H9 (cell line): ENCODE results near the gene ABR. TPM values are rescaled to one million over a fixed set of nuclear protein-coding genes. Genes with fewer than 3 reads are reported as not detected.

Source experiments
- DNase-seq: peaks from one replicate; pipeline ENCODE4 v3.0.0-alpha.2; 2017
- H2AFZ ChIP-seq: one replicate; pipeline ENCODE4 v1.6.1; 2013; ENCODE audit warnings: mild to moderate bottlenecking, low read length, control low read depth, moderate library complexity
- H2AK5ac ChIP-seq: 2 replicates; pipeline ENCODE4 v1.6.1; 2013; ENCODE audit warnings: low read length, control low read depth, mixed read lengths; ENCODE audit not compliant: insufficient read length
- H2BK120ac ChIP-seq: one replicate; pipeline ENCODE4 v1.6.1; 2013; ENCODE audit warnings: low read depth, mild to moderate bottlenecking, low read length, control low read depth, inconsistent platforms; ENCODE audit not compliant: poor library complexity, severe bottlenecking
- H2BK12ac ChIP-seq: 2 replicates; pipeline ENCODE4 v1.6.1; 2013; ENCODE audit warnings: low read length, control low read depth, mixed read lengths, low read depth; ENCODE audit not compliant: insufficient read length
- H2BK15ac ChIP-seq: 2 replicates; pipeline ENCODE4 v1.6.1; 2013; ENCODE audit warnings: low read depth, low read length, control low read depth
- H2BK20ac ChIP-seq: one replicate; pipeline ENCODE4 v1.6.1; 2013; ENCODE audit warnings: low read depth, mild to moderate bottlenecking, low read length, control low read depth, inconsistent platforms; ENCODE audit not compliant: poor library complexity, severe bottlenecking
- H2BK5ac ChIP-seq: 2 replicates; pipeline ENCODE4 v1.6.1; 2013; ENCODE audit warnings: low read length, control low read depth, mixed read lengths; ENCODE audit not compliant: insufficient read length
- H3K14ac ChIP-seq: 2 replicates; pipeline ENCODE4 v1.6.1; 2013; ENCODE audit warnings: low read length, control low read depth; ENCODE audit not compliant: insufficient read depth
- H3K18ac ChIP-seq: 2 replicates; pipeline ENCODE4 v1.6.1; 2013; ENCODE audit warnings: low read depth, mild to moderate bottlenecking, mixed read lengths, low read length, control low read depth; ENCODE audit not compliant: insufficient read length
- H3K23ac ChIP-seq: 2 replicates; pipeline ENCODE4 v1.6.1; 2013; ENCODE audit warnings: low read length, control low read depth, mixed read lengths, low read depth; ENCODE audit not compliant: insufficient read length
- H3K23me2 ChIP-seq: 2 replicates; pipeline ENCODE4 v1.6.1; 2013; ENCODE audit warnings: low read depth, mild to moderate bottlenecking, mixed read lengths, low read length, control low read depth; ENCODE audit not compliant: insufficient read length, poor library complexity, severe bottlenecking
- H3K27ac ChIP-seq: 2 replicates; pipeline ENCODE4 v1.5.1; 2013; ENCODE audit warnings: low read length, control low read depth, mixed read lengths, low read depth; ENCODE audit not compliant: insufficient read length
- H3K27me3 ChIP-seq: 2 replicates; pipeline ENCODE4 v1.6.1; 2013; ENCODE audit warnings: low read length, control low read depth, inconsistent platforms; ENCODE audit not compliant: insufficient read depth
- H3K4ac ChIP-seq: 2 replicates; pipeline ENCODE4 v1.6.1; 2013; ENCODE audit warnings: low read depth, mild to moderate bottlenecking, control low read depth, inconsistent platforms, low read length, moderate library complexity
- H3K4me1 ChIP-seq: 2 replicates; pipeline ENCODE4 v1.6.1; 2013; ENCODE audit warnings: low read length, control low read depth, inconsistent platforms; ENCODE audit not compliant: insufficient read depth
- H3K4me2 ChIP-seq: 2 replicates; pipeline ENCODE4 v1.6.1; 2013; ENCODE audit warnings: low read length, control low read depth, mixed read lengths; ENCODE audit not compliant: insufficient read length, insufficient read depth
- H3K56ac ChIP-seq: 2 replicates; pipeline ENCODE4 v1.6.1; 2013; ENCODE audit warnings: low read depth, mild to moderate bottlenecking, mixed read lengths, low read length, control low read depth; ENCODE audit not compliant: insufficient read length
- H3K79me1 ChIP-seq: 2 replicates; pipeline ENCODE4 v1.6.1; 2013; ENCODE audit warnings: low read depth, mild to moderate bottlenecking, moderate library complexity, low read length, control low read depth, inconsistent platforms; ENCODE audit not compliant: insufficient read depth, poor library complexity, severe bottlenecking
- H3K79me2 ChIP-seq: 2 replicates; pipeline ENCODE4 v1.6.1; 2013; ENCODE audit warnings: low read length, control low read depth, inconsistent platforms; ENCODE audit not compliant: insufficient read depth
- H3K9ac ChIP-seq: 2 replicates; pipeline ENCODE4 v1.6.1; 2013; ENCODE audit warnings: low read length, control low read depth, mixed read lengths; ENCODE audit not compliant: insufficient read length; ENCODE audit errors: extremely low read depth
- H3K9me3 ChIP-seq: one replicate; pipeline ENCODE4 v1.6.1; 2013; ENCODE audit warnings: low read depth, low read length, inconsistent platforms; ENCODE audit not compliant: control insufficient read depth
- H3T11ph ChIP-seq: one replicate; pipeline ENCODE4 v1.6.1; 2013; ENCODE audit warnings: mild to moderate bottlenecking, low read length, control low read depth, inconsistent platforms
- H4K20me1 ChIP-seq: one replicate; pipeline ENCODE4 v1.6.1; 2013; ENCODE audit not compliant: control insufficient read depth, insufficient read length, insufficient read depth
- H4K5ac ChIP-seq: 2 replicates; pipeline ENCODE4 v1.6.1; 2013; ENCODE audit warnings: low read depth, mild to moderate bottlenecking, mixed read lengths, low read length, control low read depth; ENCODE audit not compliant: insufficient read length
- H4K8ac ChIP-seq: replicated peaks from 2 replicates; pipeline ENCODE4 v1.6.1; 2013; ENCODE audit warnings: low read length, control low read depth, mixed read lengths, low read depth; ENCODE audit not compliant: insufficient read length
- H4K91ac ChIP-seq: 2 replicates; pipeline ENCODE4 v1.6.1; 2013; ENCODE audit warnings: low read depth, mild to moderate bottlenecking, moderate library complexity, mixed read lengths, low read length, control low read depth; ENCODE audit not compliant: insufficient read length
- H3K27ac Mint-ChIP-seq, 3 experiments: 2 replicates in 2 of 3; 3 replicates in 1 of 3; pipeline ENCODE4 v1.8.0; 2020 to 2021; ENCODE audit warnings: mixed read lengths in 3 of 3, mild to moderate bottlenecking in 1 of 3, moderate library complexity in 1 of 3
- H3K27me3 Mint-ChIP-seq: 2 replicates; pipeline ENCODE4 v1.8.0; 2021; ENCODE audit warnings: low read depth, mild to moderate bottlenecking, moderate library complexity, mixed read lengths
- H3K36me3 Mint-ChIP-seq, 3 experiments: 2 replicates in 2 of 3; 3 replicates in 1 of 3; pipeline ENCODE4 v1.8.0; 2020 to 2021; ENCODE audit warnings: low read depth in 3 of 3, mixed read lengths in 3 of 3; ENCODE audit not compliant: insufficient read depth in 1 of 3
- H3K4me1 Mint-ChIP-seq, 2 experiments: 2 replicates each; pipeline ENCODE4 v1.8.0; 2020; ENCODE audit warnings: mixed read lengths in 2 of 2
- H3K4me3 Mint-ChIP-seq, 2 experiments: 2 replicates in 1 of 2; 3 replicates in 1 of 2; pipeline ENCODE4 v1.8.0; 2020 to 2021; ENCODE audit warnings: mild to moderate bottlenecking in 2 of 2, mixed read lengths in 2 of 2, moderate library complexity in 1 of 2
- H3K9me3 Mint-ChIP-seq, 2 experiments: 2 replicates in 1 of 2; 3 replicates in 1 of 2; pipeline ENCODE4 v1.8.0; 2020; ENCODE audit warnings: mild to moderate bottlenecking in 2 of 2, mixed read lengths in 2 of 2, moderate library complexity in 1 of 2
- CTCF ChIP-seq: fragments of 200-600 bp; sonication (generic); conservative IDR thresholded peaks from 3 replicates; pipeline ENCODE4 v1.8.0; 2021; ENCODE audit warnings: antibody characterized with exemption, mild to moderate bottlenecking
- WGBS: extraction: QIAGEN DNeasy Blood & Tissue Kit; methylation state at CpG from one replicate; pipeline ENCODE4 v1.1.7; 2013; ENCODE audit warnings: missing lambda C conversion rate, low lambda C conversion rate, mixed read lengths; ENCODE audit not compliant: insufficient read length; ENCODE audit errors: extremely low coverage; 5-methylcytosine and 5-hydroxymethylcytosine counted together
- total RNA-seq: library from RNA; stranded (reverse); gene quantifications from 2 replicates; pipeline ENCODE4 v1.2.1, GENCODE V29; 2021

Gene ABR
- total RNA-seq, 1 experiment from 2014 or later = 34.7 TPM

GRCh38 chr17:1216217-1217088 lies 36.7 kb upstream of the ABR start:
- WGBS = no CpG with 5 or more reads among the region's 19 CpGs

More at GRCh38 chr17:1216217-1217088, 36.7 kb upstream of the ABR start:
- no peak overlapping the region for H3K56ac ChIP-seq
- H2BK5ac ChIP-seq = no peak overlapping the region
- peaks cover 0 to 13% of the 10 kb centered on the region in 2 experiments; a peak in 3 of 4 replicates for H3K4me1 Mint-ChIP-seq
- H3K79me1 ChIP-seq = no peaks in the 10 kb centered on the region
- no peaks in the 10 kb centered on the region for H3K9me3 ChIP-seq
- H4K5ac ChIP-seq = no peak overlapping the region
- no peak overlapping the region for H2AK5ac ChIP-seq
- no peaks in the 10 kb centered on the region for H3K4me1 ChIP-seq
- no peaks in the 10 kb centered on the region for H3K79me2 ChIP-seq
- no peaks in the 10 kb centered on the region; a peak in 1 of 7 replicates for H3K36me3 Mint-ChIP-seq
- H3K9ac ChIP-seq = no peak overlapping the region
- H3K4me2 ChIP-seq = no peak overlapping the region
- peaks cover 42% of the 10 kb centered on the region for H3K27me3 Mint-ChIP-seq
- no peak overlapping the region for H3K27ac ChIP-seq
- H2BK20ac ChIP-seq = no peak overlapping the region
- H3K23ac ChIP-seq = no peak overlapping the region
- no peak overlapping the region for H2AFZ ChIP-seq
- H2BK120ac ChIP-seq = no peak overlapping the region
- peaks cover 0 to 3% of the 10 kb centered on the region in 2 experiments; a peak in 2 of 5 replicates for H3K9me3 Mint-ChIP-seq
- H3K27me3 ChIP-seq = no peaks in the 10 kb centered on the region
- H3K14ac ChIP-seq = no peak overlapping the region
- no peaks in the 10 kb centered on the region for H3K23me2 ChIP-seq
- H4K20me1 ChIP-seq = no peaks in the 10 kb centered on the region
- no peak overlapping the region for H3T11ph ChIP-seq
- H3K4ac ChIP-seq = no peak overlapping the region
- H4K8ac ChIP-seq = no peak overlapping the region
- no peak overlapping the region for H3K4me3 Mint-ChIP-seq
- no peak for DNase-seq
- H2BK12ac ChIP-seq = no peak overlapping the region
- no peak overlapping the region for H3K18ac ChIP-seq
- H3K27ac Mint-ChIP-seq = no peak overlapping the region
- no peak overlapping the region for H2BK15ac ChIP-seq
- TF ChIP-seq CTCF = no peak
- H4K91ac ChIP-seq = no peak overlapping the region
